NK-92 (cell line): ENCODE data around the gene HS3ST3B1.

ENCODE experiments used
- DNase-seq: peaks from one replicate; lab custom pipeline; 2025; ENCODE audit not compliant: unreplicated experiment; lab: John Stamatoyannopoulos, UW

Gene HS3ST3B1

GRCh38 chr17:14352136-14352535 is 51.3 kb downstream of the HS3ST3B1 start:
- no peak for DNase-seq

DNA sequence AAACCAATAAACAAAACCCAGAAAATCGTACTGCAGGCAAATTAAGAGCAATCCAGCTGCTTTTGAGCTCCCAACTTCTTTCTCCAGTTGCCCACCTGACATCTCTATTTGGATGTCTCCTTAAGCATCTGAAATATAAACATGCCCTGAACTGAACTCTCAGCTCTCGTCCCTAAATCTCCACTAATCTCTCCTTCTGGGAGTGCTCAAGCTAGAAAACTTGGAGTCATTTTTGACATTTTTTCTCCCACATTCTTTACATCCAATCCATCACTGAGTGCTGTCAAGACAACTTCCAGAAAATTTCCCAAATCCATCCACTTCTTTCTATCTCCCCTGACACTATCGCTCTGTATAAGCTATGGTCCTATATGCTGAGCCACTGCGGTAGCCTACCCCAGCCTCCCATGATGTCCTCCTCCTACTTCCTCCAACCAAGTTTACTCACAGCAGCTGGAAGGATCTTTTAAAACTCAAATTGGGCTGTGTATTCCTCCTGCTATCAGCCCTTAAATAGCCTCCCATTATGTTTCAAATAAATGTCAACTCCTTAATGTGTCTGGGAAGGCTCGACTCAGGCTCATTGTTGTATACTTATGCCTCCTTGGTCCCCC is 53.1 kb downstream of the HS3ST3B1 start:
- DNase-seq, result no peak

DNA sequence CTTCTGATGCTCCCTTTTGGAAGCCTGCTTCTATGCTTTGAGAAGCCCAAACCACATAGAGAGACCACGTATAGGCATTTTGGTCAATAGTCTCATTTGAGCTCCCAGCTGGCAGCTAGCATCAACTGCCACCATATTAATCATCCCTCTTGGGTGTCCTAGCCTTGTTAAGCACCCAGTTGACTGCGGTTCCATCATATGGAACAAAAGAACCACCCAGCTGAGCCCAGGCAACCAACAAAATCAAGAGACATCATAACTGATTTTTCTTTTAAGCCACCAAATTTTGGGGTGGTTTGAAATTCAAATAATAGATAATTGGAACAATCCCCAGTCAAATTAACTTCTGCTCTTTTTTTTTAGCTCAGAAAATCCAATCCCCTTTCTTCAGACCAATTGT is 53.9 kb downstream of the HS3ST3B1 start:
- DNase-seq, result no peak

GRCh38 chr17:14355556-14355955 is 54.7 kb downstream of the HS3ST3B1 start:
- no peak for DNase-seq

GRCh38 chr17:14359163-14360020 is 58.5 kb downstream of the HS3ST3B1 start:
- no peak for DNase-seq

DNA sequence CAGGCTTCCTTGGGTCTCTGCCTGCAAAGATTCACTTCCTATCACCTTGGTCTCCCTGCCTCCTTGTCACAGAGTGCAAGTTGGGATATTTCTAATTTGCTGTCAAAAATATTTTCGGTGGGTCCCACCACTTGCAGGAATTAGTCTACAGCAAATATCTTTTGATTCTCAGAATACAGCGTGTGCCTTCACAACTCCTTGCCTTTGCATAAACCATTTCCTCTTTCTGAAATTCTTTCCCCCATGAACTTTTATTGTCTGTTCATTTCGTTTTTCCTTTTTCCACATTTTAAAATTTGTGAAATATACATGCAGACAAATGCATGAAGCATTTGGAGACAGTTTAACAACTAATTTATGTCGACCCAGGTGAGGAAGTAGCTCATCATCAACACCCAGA is 60.0 kb downstream of the HS3ST3B1 start:
- DNase-seq, result no peak

DNA sequence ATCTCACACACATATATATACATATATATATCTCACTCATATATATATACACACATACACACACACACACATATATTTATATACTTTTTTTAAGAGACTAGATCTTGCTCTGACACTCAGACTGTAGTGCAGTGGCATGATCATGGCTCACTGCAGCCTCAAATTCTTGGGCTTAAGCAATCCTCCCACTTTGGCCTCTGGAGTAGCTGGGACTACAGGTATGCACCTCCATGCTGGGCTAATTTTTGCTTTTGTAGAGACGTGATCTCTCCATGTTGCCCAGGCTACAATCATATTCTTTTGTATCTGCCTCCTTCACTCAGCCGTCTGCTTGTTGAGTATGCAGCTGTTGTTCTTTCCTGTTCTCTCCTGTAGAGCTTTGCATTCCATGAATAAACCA is 60.6 kb downstream of the HS3ST3B1 start:
- no peak for DNase-seq

GRCh38 chr17:14361945-14362508 is 61.1 kb downstream of the HS3ST3B1 start:
- DNase-seq, result no peak

- DNase-seq, result no peak
Observed at GRCh38 chr17:14366199-14366598, 65.3 kb downstream of the HS3ST3B1 start.

- DNase-seq, result no peak
Observed at GRCh38 chr17:14372461-14372860, 71.6 kb downstream of the HS3ST3B1 start.

DNA sequence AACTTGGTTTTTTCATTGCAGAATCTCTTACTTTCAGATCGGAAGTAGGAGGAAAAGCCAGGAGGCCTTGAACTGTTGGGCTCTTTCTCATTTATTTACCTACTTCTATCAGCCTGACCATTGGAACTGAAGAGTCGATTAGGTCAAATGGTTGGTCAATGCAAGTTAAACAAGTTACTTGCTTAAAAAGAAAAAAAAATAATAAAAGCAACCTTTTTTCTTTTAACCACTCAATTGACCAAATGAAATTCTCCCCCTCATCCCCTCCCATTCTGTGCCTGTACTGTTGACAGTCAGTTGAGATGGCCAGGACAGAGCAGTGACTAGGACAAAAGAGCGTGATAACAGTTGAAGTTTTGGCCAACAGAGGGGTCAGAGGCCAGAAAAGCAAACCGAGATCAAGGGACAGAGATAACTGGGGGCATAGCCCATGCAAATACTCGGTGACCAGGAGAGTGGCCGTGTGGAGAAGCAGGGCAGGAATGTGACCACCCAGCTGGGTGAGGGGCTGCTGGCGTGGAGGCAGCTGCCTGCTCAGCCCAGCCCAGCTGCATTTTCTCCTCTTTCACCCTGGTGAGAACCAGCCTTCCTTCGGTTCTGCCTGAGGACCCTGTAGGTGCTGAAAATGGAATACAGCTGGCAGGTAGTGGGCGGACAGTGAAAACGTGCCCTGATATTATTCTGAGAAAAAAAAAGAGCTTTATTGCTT is 72.2 kb downstream of the HS3ST3B1 start:
- DNase-seq, result no peak

DNA sequence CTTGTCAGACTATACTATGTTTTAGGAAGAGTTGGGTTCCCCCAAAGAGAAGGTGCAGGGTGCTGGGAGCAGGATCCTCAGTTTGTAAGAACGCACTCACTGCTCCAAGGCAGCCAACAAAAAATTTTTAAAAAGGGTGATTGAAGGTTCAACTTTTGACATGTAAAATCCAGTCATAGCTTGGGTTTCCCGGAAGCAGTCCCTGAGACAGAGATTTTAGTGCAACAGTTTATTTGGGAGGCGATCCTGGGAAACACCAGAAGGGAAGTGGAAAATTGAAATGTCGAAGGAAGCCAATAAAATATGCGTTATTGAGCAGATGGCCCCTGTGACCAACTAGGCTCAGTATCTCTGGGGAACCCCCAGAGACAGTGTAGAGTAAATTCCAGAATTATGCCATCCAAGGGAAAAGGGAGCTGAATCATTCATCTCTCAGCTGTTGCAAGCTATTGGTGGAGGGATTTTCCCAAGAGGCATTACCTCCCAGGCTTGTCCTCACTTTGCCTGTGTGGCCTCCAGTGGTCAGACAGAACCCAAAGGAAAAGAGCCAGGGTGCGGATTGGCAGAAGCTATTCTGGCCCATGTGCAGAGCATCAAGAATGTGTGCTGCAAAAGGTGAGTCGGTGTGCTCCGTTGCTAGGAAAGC is 72.9 kb downstream of the HS3ST3B1 start:
- DNase-seq, result no peak

DNA sequence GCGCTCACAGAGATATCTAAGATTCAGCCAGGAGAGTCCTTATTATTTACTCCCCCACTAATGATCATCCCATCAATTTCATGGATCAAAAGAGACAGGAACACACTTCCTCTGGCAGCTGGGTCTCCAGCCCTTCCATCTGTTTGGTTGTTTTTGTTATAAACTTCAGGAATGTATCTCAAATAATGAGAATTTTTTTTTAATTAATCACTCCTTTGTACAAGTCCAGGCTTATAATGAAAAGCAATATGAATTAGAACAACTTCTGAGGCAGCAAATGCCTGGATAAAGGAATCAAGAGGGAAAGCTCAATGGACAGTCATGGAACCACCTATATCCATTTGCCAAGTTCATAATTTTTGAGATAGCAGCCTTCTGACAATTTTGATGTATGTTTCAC is 73.4 kb downstream of the HS3ST3B1 start:
- DNase-seq, result no peak

DNA sequence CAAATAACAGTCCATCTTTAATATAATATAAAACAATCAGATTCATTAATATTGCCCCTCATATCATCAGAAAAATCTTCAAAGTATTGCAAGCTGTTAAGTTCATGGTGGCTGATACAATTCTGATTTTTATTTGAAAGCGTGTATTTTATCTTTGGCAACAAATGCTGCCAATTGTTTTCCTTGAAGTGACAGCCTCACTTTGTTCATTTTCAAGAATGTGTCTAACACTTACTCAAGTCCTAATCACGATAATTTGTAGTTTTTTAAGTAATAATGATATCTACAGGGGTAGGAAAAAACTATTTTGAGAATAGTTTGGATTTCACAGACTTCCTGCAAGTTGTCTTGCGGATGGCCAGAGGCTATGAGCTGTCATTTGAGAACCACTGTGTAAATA is 75.8 kb downstream of the HS3ST3B1 start:
- no peak for DNase-seq

DNA sequence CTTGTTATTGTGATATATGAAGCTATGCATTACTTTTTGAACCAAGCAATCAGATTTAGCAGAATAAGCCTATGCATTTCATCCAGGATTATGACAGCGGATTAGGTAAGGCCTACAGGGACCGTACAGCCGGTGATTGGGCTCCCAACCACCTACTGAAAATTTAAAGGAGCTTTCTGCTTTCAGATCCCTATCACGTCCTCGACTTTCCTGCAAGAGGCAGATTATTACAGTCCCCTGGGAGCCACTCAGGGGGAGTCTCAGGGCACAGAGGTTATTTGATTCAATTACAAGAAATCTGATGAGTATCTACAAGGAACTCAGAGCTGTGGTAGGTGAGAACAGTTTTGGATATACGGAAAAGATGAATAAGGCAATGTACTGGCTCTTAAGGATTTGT is 80.7 kb downstream of the HS3ST3B1 start:
- DNase-seq, result no peak

DNA sequence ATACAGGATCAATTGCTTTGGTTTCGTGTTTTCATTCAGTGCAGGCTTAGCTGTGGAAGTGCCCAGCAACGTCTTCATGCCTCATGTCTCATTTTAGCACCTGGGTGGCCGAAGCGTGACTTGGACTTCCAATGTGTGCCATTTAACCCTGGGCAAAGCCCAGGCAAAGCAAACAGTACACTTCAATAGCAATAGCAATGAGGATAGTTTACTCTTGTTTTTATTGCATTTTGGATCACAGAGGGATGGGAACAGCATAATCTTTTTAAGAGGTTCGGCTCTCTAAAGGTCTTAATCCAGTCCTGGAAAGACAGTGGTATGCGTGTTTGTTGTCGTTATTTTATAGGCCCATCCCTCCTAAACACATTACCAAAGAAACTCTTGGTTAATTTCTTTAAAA is 86.2 kb downstream of the HS3ST3B1 start:
- no peak for DNase-seq

DNA sequence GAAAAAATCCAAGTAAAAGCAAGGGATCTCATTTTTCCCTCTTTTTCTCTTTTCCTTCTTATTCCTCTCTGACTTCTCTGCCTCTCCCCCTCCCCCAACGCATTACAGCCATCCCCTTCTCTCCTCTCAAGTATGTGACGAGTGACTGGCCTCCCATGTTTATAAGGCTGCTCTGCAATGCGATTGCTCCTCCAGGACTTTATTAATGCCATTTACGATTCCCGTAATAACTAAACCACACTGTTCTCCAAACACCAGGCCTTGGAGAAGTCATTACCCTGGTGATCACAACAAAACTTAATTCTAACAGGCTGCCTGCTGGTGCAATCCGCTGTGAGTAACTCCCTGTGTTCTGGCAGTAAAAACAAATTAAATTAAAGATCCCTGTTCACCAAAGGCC is 88.8 kb downstream of the HS3ST3B1 start:
- DNase-seq, result no peak

DNA sequence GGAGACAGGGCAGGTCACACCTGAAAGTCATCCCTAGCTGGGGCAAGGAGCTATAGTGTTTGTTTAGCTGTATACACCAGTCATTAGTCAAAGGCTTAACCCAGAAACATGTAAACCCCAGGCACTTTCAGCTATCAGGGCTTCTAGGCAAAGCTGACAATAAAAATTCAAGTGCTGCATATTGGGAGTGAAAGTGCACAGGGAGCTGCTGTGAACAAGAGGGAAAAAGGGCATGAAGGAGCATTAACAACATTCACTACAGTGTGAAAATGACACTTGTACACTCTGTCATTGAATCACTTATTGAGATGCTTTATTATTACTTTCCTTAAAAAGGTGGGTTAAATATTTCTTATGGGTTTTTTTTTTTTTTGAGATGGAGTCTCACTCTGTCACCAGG is 92.8 kb downstream of the HS3ST3B1 start:
- no peak for DNase-seq

- DNase-seq, result no peak
Observed at GRCh38 chr17:14395255-14395654, 94.4 kb downstream of the HS3ST3B1 start.

DNA sequence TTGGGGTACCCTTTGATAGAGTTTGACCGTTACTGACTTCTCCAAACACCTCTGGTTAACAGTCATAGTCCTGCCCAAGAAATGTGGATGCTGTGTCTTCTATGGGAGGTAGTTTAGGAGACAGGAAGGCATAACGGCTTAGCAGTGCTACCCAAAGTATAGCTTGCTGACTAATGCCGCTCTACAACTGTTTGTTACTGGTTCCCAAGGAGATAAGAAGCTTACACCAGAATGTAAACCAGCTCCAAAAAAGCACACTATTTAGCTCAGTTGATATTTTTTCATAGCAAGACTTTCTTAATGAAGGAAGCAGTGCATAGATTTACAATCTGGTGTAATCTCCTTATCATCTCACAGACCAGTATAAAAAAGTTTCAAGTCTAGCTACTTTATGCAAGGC is 95.7 kb downstream of the HS3ST3B1 start:
- no peak for DNase-seq

- DNase-seq, result no peak
Observed at GRCh38 chr17:14398766-14399165, 97.9 kb downstream of the HS3ST3B1 start.
